Glutamatergic neuron (in vitro differentiated cells): ENCODE data around the gene C4BPA. TPM values are rescaled to one million over a fixed set of nuclear protein-coding genes. Genes with fewer than 3 reads are reported as not detected.

Source experiments
- DNase-seq: peaks from one replicate; pipeline ENCODE4 v3.0.0; 2022
- H3K27ac Mint-ChIP-seq: one replicate; pipeline ENCODE4 v1.8.0; 2020; ENCODE audit warnings: mild to moderate bottlenecking, mixed read lengths, inconsistent platforms; ENCODE audit not compliant: unreplicated experiment
- H3K27me3 Mint-ChIP-seq: one replicate; pipeline ENCODE4 v1.8.0; 2020; ENCODE audit warnings: mild to moderate bottlenecking, moderate library complexity, mixed read lengths, inconsistent platforms; ENCODE audit not compliant: unreplicated experiment
- H3K36me3 Mint-ChIP-seq: one replicate; pipeline ENCODE4 v1.8.0; 2020; ENCODE audit warnings: mild to moderate bottlenecking, mixed read lengths, inconsistent platforms; ENCODE audit not compliant: unreplicated experiment
- H3K4me1 Mint-ChIP-seq: one replicate; pipeline ENCODE4 v1.8.0; 2020; ENCODE audit warnings: mild to moderate bottlenecking, low read depth, mixed read lengths, inconsistent platforms; ENCODE audit not compliant: unreplicated experiment
- H3K4me3 Mint-ChIP-seq: one replicate; pipeline ENCODE4 v1.8.0; 2020; ENCODE audit warnings: mild to moderate bottlenecking, mixed read lengths, inconsistent platforms; ENCODE audit not compliant: unreplicated experiment
- H3K9me3 Mint-ChIP-seq: one replicate; pipeline ENCODE4 v1.8.0; 2020; ENCODE audit warnings: mild to moderate bottlenecking, moderate library complexity, mixed read lengths, inconsistent platforms; ENCODE audit not compliant: unreplicated experiment
- CTCF ChIP-seq: fragments of 200-600 bp; sonication (generic); IDR thresholded peaks from one replicate; pipeline ENCODE4 v1.5.0; 2021; ENCODE audit not compliant: partially characterized antibody, unreplicated experiment
- total RNA-seq: library from RNA; stranded (reverse); fragmentation: NEBNext Ultra II Directional; extraction: Animal tissue kit (Norgen Biotek cat#: 25700); gene quantifications from one replicate; pipeline ENCODE4 v1.2.1, GENCODE V29; 2021; ENCODE audit not compliant: unreplicated experiment

The C4BPA gene
- total RNA-seq, 1 donor from 2014 or later = not detected

GRCh38 chr1:207172885-207173284, 68.9 kb downstream of the C4BPA start:
- H3K36me3 Mint-ChIP-seq = no peaks in the 10 kb centered on the region
- no peak for TF ChIP-seq CTCF
- no peak for DNase-seq
- no peaks in the 10 kb centered on the region for H3K27me3 Mint-ChIP-seq
- no peaks in the 10 kb centered on the region for H3K9me3 Mint-ChIP-seq
- no peak overlapping the region for H3K4me3 Mint-ChIP-seq
- H3K4me1 Mint-ChIP-seq = no peaks in the 10 kb centered on the region
- H3K27ac Mint-ChIP-seq = no peak overlapping the region

- no peaks in the 10 kb centered on the region for H3K9me3 Mint-ChIP-seq
Observed at GRCh38 chr1:207173396-207173795, 69.4 kb downstream of the C4BPA start.

GRCh38 chr1:207174913-207175312, 70.9 kb downstream of the C4BPA start:
- Mint-ChIP-seq H3K4me1 (no peaks in the 10 kb centered on the region), H3K27ac (no peak overlapping the region), H3K27me3 (no peaks in the 10 kb centered on the region), H3K9me3 (no peaks in the 10 kb centered on the region), H3K36me3 (no peaks in the 10 kb centered on the region), H3K4me3 (no peak overlapping the region)
- DNase-seq = no peak
- no peak for TF ChIP-seq CTCF

More at GRCh38 chr1:207173396-207173795, 69.4 kb downstream of the C4BPA start:
- DNase-seq = no peak
- Mint-ChIP-seq H3K4me1 (no peaks in the 10 kb centered on the region), H3K4me3 (no peak overlapping the region), H3K27me3 (no peaks in the 10 kb centered on the region), H3K36me3 (no peaks in the 10 kb centered on the region), H3K27ac (no peak overlapping the region)
- no peak for TF ChIP-seq CTCF

GRCh38 chr1:207179036-207179435, 75.0 kb downstream of the C4BPA start:
- Mint-ChIP-seq H3K27me3 (no peaks in the 10 kb centered on the region), H3K36me3 (no peaks in the 10 kb centered on the region), H3K9me3 (no peaks in the 10 kb centered on the region), H3K27ac (no peak overlapping the region), H3K4me1 (no peaks in the 10 kb centered on the region), H3K4me3 (no peak overlapping the region)
- TF ChIP-seq CTCF = no peak
- DNase-seq = no peak

GRCh38 chr1:207181847-207182246, 77.8 kb downstream of the C4BPA start:
- Mint-ChIP-seq H3K9me3 (no peaks in the 10 kb centered on the region), H3K36me3 (no peaks in the 10 kb centered on the region), H3K4me1 (no peaks in the 10 kb centered on the region), H3K4me3 (no peak overlapping the region), H3K27ac (no peak overlapping the region), H3K27me3 (no peaks in the 10 kb centered on the region)
- TF ChIP-seq CTCF = no peak
- DNase-seq = no peak
